ENCODE results near the gene SAMM50.

DNA sequence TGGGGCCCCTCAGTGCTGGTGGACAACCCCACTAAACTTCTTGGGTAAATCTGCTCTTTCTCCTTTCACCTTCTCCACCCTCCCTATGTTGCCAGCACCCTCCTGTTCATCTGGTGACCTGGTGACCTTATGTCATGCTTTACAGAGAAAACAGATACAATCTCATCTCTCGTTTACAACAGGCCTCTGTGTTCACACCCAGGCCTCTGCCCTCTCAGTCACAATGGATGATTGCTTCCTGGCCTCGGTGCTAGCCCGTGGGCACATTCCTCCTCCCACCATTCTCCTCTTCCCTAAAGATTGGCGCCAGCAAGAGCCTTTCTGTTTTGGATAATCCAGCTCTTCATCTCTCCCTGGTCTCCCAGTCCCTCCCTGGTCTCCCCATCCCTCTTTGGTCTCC lies 43.9 kb upstream of the SAMM50 start:
- TF ChIP-seq, protein P1, sequence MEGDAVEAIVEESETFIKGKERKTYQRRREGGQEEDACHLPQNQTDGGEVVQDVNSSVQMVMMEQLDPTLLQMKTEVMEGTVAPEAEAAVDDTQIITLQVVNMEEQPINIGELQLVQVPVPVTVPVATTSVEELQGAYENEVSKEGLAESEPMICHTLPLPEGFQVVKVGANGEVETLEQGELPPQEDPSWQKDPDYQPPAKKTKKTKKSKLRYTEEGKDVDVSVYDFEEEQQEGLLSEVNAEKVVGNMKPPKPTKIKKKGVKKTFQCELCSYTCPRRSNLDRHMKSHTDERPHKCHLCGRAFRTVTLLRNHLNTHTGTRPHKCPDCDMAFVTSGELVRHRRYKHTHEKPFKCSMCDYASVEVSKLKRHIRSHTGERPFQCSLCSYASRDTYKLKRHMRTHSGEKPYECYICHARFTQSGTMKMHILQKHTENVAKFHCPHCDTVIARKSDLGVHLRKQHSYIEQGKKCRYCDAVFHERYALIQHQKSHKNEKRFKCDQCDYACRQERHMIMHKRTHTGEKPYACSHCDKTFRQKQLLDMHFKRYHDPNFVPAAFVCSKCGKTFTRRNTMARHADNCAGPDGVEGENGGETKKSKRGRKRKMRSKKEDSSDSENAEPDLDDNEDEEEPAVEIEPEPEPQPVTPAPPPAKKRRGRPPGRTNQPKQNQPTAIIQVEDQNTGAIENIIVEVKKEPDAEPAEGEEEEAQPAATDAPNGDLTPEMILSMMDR (IDR thresholded peaks at IDR 0.05 in 4 of 5, conservative IDR thresholded peaks at IDR 0.05 in 1 of 5) = no peak
- no peak for TF ChIP-seq POLR2A (IDR thresholded peaks at IDR 0.05)

All from gastrocnemius medialis (tissue), 4 donors.